Measurements from ENCODE around the gene LRRTM2.

The LRRTM2 gene

DNA sequence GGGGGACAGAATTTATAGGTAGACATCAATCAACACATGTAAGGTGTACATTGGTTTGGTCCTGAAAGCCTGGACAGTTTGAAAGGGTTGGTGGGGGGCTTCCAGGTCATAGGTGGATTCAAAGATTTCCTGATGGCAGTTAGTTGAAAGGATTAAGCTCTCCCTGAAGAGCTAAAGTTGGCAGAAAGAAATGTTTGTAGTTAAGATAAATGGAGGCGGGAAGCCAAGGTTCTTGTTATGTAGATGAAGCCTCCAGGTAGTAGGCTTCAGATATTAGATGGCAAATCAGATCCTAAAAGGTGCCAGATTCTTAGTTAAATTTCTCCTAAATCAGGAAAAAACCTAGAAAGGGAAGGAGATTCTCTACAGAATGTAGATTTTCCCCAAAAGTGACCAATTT, 9.0 kb upstream of the LRRTM2 start:
- DNase-seq (ENCODE audit: low spot score) (no peak), FAIRE-seq (no peak)

DNA sequence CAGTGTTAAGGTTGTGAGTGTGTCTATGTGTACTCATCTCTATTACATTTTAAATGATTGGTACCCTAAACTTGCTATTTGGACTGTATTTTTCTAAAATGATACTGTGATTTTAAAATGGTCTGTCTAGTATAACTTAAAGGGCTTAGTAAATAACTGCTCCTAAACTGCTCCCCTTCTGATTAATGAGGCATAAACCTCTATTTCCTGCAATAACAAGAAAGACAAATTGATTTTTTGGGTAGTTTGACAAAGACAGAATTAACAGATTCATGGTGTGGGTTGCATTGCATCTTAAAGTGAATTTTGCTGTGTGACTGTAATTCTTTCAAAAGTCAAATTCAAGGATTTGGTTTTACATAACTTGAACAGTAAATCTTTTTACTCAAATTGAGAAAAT, 8.1 kb upstream of the LRRTM2 start:
- DNase-seq (ENCODE audit: low spot score) (no peak), FAIRE-seq (no peak)

DNA sequence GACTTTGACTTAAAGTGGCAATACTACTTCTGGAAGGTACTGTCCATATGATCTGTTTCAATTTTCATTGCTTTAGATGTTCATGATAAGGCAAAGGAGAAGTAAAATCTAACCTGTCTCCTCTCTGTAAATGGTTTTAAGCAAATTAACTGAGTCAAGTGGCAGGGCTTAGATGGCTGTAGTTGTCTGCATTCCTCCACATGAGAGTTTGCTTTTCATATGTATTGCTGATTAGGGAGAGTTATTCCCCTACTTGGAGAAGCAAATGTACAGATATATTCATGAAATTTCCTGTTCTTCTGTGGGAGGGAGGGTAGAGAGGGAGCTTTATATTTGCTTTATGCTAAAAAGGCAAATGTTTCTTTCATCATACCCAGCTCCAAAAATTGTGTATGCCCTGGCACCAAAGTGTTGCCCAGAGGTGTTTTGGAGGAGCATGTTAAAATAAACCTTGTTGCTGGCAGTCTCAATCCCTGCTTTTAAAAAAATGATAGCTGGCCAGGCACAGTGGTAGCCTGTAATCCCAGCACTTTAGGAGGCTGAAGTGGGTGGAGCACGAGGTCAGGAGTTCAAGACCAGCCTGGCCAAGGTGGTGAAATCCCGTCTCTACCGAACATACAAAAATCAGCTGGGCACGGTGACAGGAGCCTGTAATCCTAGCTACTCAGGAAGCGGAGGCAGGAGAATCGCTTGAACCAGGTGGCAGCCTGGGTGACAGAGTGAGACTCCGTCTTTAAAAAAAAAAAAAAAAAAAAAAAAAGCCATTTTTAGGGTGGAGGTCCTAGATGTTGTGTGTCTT, 3.5 kb upstream of the LRRTM2 start:
- DNase-seq (ENCODE audit: low spot score) (no peak), FAIRE-seq (no peak)

DNA sequence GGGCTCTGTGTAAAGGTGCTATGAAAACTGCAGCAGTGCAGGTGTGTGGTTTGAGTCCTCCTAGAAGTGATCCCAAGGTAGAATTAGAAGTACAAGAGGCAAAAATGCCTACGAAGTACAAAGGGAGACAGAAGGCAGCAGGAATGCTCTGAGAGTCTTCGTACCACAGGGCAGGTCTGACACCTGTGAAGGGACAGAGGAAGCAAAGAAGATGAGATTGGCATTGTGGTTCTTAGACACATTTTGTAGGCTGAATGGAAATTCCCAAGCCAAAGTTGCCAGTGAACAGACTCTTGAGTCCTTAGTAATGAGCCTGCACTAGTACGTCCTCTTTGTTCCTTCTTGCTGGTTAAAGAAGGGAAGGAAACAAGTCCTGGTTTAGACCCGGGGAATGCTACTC, 1.7 kb upstream of the LRRTM2 start:
- DNase-seq (ENCODE audit: low spot score) (no peak), FAIRE-seq (no peak)

DNA sequence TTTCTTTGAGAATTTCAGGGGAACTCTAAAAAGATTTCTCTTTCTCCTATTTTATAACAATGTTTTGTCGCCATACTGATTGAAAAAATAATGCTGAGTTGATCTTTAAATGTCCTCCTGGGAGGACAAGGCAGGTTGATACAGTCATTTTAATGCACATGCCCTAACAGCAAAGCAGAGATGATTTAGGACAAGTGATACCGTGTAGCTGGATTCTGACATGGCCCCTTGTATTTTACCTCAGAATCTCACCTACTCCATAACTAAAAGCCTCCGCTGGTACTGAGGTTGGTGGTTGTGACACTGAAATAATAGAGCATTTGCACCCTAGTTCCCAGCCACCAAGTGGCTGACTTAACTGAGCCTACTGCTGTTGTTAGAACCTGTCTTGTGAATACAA, 811 bp upstream of the LRRTM2 start:
- DNase-seq (ENCODE audit: low spot score): no peak
- FAIRE-seq: no peak

DNA sequence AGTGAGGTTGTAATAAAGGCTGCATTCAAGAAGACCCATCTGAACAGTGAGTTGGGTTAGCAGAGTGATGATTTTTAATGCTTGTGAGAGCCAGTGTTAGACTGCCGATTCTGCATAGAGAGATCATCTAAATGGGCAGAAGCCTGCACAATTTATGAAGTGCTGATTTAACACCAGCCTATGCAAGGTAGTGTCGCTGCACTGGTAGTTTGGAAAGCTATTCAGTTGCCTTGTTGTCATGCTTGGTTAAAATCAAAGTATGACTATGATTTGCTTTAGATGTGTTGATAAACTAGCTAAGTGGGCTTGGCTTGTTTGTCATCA, 379 bp upstream of the LRRTM2 start:
- DNase-seq (ENCODE audit: low spot score): no peak
- no peak for FAIRE-seq

DNA sequence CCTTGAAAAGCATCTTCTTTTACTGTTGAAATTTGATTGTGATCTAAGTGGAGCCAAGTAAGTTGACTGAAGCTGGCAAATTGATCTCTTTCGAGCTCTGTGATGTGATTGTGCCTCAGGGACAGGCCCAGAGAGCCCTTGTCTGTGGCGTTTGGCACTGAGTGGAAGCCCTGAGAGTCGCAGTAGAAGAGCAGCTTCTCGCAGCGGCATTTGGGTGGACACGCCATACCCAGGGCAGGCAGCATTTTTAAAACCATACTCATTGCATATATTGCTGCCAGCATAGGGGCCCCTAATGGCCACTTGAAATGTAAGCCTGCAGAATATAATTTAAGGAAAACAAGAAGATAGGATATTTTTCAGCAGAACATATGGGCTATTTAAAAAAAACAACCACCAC, 894 bp downstream of the LRRTM2 start:
- DNase-seq (ENCODE audit: low spot score): no peak
- no peak for FAIRE-seq

DNA sequence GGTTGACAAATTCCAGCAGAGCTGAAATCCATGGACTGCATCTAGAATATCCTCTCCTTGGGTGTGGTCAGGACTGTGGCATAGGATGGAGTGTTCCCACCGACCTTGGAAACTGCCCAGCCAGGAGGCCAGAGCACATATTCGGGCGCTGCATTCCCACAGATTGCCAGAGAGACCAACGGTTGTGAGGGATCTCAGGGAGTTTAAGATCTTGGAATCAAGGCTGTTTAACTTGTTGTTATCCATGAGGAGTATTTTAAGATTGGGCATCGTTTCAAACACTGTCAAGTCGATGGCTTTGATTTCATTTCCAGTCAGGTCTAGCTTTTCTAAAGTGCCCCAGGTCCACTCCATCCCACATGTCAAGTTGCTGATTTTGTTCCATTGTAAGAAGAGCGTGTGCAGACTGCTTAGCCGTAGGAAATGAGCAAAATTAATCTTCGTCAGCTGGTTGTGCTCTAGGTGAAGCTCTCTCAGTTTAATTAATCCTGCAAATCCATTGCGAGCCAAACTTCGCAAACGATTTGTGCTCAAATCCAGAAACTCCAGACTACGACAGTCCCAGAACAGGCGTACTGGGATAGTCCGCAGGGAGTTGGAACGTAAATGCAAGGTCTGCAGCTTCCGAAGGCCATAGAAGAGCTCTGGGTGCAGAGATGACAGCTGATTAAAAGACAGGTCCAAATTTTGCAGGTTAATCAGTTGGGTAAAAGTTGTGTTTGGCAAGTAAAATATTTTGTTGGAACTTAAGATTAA, 1.5 kb downstream of the LRRTM2 start:
- peak; percentile 3 for DNase-seq (ENCODE audit: low spot score)
- FAIRE-seq: no peak

DNA sequence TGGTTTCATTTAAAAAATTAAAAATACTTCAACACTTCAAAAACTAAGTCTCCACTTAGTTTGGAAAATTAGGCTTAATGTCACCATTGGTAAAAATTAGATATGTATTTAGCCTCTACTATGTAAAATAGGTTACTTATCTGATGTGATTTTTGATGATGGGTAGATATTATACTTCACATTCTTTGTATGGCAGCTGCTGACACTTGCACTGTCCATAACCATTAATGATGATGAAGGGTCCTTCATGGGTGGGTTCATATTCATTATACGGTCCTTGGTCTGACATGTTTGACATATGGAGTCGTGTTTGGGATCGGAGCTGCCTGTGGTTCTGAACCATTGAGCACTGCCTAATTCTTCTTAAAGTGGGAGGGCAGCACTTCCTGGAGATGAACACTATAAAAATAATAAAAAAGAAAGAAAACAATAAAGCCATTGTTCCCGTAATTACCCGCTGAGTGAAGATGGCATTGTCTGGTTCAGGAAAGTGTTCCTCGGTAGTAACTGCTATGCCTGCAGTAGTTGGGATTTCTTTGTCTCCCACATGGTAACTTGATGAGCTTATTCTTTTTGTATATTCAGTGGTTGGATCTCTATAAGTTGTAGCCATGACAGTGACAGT, 2.2 kb downstream of the LRRTM2 start:
- FAIRE-seq (no peak), DNase-seq (ENCODE audit: low spot score) (peak; percentile 17)

DNA sequence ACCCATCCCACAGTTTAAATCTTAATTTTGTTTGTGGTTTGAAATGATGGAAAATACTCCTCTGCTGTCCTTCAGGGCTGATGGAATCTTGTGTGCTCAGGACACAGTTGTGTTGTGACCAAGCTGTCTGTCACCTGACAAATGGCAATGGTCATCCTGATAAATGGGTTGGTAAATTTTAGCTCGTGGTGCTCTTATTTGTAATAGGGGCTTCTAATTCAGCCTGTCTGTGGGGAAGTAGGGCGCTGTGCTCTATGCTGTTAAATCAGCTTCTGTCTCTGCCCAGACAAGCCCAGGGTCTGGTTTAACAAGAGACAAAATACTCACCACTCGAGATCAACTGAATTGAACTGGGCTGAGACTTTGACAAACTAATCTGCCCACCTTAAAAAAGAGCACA, 4.5 kb downstream of the LRRTM2 start:
- DNase-seq (ENCODE audit: low spot score) (no peak), FAIRE-seq (no peak)

DNA sequence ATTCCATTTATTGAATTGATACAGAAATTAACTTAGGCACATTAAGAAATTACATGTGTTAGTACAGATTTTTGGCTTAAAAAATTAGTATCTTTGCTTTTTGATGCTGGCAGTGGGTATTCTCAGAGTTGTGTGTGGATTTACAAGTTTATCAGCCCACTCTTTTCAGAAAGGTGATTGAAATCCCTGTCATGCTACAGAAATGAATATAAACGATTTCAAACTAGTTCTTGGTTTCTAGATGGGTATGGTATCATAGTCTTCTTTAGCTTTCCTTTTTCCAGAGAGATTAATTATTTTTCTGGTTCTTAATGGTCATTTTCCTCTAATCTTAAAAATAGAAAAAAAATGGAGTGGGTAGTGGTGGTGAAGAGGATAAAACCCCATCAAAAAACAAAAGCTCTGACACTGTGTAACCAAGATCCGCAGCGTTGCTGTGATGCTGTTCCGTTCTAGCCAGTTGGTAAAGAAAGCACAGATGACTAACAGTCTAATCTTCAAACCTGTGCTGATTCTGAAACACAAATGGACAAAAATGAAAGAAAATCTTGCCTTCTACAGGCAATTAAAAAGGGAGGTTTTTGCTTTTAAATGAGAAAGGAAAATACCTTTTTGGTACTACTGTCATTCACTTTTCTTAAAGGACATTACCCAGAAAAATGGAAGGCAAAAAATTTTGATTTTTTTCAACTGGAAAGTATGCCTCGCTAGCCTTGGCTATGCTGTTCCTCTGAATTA, 5.2 kb downstream of the LRRTM2 start:
- FAIRE-seq: no peak
- no peak for DNase-seq (ENCODE audit: low spot score)

DNA sequence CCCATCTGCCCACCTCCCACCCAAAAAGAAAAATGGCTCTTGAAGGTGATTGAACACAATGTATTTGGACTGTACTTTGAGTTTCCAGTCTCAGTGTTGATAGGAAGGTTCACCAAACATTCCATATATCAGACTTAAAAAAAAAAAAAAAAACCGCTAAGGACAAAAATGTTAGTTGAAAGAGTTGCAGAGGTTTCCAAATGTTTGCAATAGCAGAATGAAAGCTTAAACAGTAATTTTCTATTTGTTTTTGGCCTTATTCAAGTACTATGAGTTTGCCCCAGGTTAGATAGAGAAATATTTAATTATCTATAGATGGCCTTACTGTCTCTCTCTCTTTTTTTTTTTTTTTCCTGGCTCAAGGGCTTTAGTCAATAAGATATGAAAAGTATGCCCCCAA, 6.1 kb downstream of the LRRTM2 start:
- no peak for FAIRE-seq
- DNase-seq (ENCODE audit: low spot score): no peak

DNA sequence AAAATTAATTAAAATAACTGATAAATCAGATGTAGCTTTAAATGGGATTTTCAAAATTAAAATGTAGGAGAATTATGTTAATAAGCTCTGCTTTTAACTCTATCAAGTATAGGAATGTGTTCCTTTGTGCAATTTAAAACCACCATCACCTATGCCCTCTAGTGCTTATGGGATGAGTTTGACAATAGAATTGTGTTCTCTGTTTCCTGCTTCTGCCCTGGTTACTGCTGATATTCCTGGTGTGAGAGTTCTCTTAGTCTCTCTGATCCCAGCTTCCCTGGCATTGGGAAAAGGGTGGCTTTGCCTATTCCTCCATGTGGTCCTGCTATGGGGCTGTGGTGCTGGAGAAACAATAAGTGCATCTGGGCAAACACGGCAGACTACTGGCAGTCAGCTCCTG, 8.1 kb downstream of the LRRTM2 start:
- DNase-seq (ENCODE audit: low spot score) (no peak), FAIRE-seq (no peak)

DNA sequence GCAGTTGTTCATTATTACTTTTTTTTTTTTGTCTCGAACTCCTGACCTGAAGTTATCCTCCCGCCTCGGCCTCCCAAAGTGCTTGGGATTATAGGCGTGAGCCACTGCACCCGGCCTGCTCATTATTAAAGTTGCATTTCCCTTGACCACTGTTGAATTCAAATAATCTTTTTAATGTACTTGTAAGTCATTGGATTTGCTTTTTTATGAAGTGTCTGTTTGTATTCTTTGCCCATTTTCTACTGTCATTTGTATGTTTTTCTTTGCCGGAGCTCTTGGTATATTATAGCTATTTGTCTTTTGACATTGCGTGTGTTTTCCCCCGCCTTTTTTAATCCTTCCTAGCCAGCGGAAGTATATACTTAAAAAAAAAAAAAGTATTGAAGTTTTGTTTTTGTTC, 22.0 kb downstream of the LRRTM2 start:
- FAIRE-seq (no peak), DNase-seq (ENCODE audit: low spot score) (no peak)

DNA sequence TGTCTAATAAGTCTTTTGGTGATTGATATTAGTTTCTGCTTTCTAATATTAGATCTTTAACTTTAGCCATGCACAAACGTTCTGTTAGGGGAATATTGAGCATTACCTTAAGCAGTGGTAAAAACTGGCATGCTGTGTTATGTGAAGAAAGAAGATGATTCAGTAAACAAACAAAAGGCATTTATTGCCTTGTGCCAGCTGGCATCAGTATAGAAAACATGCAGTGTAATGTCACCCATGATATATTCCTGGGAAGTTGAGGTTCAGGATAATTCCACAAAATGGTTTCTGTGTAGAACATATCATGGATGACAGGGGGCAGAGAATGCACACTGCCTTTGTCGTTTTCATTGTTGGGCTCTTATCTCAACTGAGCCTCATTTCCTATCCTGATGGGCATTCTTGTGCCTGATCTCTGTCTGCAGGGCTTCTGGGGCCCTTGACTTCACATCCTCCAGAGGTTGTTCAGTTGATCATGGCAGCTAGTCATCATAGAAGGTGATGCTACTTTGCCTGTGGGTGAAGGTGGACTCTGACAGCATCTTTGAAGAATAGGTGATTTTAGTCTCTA, 24.2 kb downstream of the LRRTM2 start:
- no peak for DNase-seq (ENCODE audit: low spot score)

DNA sequence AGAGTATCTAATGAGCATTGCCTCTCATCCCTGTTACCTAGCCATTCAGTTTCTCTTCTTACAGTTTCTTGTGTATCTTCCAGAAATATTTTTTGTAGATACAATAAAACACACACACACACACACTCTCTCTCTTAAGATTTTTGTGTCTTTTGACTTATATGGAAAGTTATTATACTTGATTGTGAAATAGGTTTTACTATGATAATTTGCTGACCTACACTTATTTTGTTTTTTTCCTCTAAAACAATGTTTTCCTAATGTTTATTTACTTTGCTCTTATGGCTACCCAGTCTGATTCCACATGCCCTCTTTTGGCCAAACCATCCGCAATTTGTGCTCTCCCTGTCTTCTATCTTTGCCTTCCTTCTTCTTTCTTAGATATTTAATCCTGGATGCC, 25.3 kb downstream of the LRRTM2 start:
- DNase-seq (ENCODE audit: low spot score): no peak
- FAIRE-seq: no peak

More for the DNA sequence above, 24.2 kb downstream of the LRRTM2 start:
- FAIRE-seq: no peak

DNA sequence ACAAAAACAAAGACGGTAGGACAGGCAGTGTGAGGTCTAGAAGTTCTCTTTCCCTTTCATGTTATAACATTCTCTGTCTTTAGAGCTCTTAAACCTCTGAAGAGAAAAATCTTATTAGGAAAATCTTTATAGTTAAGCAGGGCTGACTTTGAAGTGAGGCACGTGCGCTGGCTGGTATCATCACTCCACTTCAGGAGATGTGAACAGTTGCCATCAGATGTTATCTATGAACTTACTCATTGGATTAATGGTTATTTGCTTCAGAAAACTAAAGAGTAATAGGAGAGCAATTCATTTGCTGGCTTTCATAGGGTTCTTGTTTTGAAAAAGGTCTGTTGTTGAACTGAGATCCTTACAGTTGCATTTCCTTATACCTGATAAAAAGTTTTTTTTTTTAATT, 25.7 kb downstream of the LRRTM2 start:
- FAIRE-seq (no peak), DNase-seq (ENCODE audit: low spot score) (no peak)

DNA sequence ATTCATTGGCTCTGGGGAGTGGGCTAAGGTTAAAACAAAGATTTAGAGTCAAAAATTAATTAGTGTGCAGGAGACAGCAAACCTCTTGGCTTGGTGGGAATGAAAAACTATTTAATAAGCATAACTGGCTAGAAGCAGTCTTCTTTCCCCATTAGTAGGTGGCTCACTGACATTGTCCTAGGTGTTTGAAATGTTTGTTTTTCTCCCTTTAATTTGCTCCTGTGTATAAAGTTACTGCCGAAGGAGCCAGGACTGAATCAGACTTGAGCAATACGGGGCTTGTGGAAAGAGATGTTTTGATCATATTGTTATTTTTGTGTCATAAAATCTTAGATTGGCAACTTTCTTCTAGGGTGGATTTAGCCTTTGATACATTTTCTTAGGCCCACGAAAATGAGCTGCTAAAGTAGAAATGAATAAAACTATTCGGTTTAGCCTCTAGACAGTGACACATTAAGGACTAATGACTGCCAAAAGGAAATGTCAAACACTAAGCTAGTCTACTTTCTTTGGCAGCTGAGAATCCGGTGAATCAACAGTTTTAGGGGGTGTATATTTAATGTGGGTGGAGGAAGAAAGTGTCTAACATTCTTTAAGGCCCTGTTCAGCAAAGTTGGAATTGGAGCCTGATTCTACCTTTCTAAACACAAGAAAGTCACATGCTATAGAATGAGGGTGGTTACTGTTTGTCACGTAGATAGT, 30.2 kb downstream of the LRRTM2 start:
- FAIRE-seq (no peak), DNase-seq (ENCODE audit: low spot score) (peak; percentile 9)

DNA sequence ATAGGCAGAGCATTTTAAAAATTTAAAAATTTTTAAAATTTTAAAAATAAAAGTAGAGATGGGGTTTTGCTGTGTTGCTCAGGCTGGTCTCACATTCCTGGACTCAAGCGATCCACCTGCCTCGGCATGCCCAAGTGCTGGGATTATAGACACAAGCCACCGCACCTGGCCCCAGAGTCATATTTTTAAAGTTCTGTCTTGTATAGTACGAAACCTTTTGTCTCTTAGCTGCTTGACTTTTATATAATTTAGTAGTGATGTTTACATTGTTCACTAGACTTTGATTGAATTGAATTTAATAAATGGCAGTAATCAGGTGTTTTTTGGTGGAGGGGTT, 31.0 kb downstream of the LRRTM2 start:
- FAIRE-seq: no peak

DNA sequence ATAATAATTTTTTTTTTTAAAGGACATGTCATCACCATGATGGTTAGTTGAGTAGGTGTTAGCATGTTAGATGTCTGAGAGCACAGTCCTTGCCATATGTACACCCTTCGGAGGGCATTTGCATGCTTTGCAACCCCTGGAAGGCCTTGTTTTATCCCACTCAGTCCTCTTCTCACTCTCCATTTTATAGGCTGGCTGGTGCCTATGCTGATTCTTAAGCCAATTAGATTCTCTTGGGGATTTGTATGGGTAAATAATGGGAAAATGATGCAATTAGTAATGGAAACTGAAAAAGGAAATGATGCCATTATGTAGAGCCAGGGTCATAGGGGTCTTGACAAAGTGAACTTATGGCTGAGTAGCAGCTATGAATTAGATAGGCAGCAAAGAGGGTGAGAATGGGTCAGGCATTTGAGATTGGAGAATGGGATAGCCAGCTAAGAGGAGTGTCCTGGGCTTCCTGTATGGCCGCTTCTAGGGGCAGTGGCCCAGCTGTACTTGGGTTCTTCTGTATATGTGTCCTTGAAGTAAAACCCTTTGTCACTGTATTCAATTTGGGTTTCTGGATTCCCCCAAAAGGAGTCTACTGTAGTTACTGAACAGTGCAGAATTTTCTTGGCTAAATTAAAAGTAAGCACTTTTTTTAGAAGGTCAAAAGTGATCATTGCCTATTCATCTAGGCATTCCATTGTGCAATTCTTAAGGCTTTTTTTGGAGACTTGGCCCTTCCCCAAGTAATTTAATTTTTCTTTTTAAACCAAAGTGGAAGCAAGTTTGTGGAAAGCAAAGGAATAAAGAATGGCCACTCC, 31.6 kb downstream of the LRRTM2 start:
- FAIRE-seq (no peak), DNase-seq (ENCODE audit: low spot score) (no peak)

More for the DNA sequence above, 31.0 kb downstream of the LRRTM2 start:
- no peak for DNase-seq (ENCODE audit: low spot score)

Data from urothelium cell line (cell line).